HG02610 (cell line): ENCODE measurements around the gene CXCL14.

Experiments used
- ATAC-seq: cut with Tn5 transposase; IDR thresholded peaks from one replicate; pipeline ENCODE4 v1.9.1; 2021; ENCODE audit warnings: mild to moderate bottlenecking, moderate library complexity; ENCODE audit not compliant: unreplicated experiment

The CXCL14 gene, protein sequence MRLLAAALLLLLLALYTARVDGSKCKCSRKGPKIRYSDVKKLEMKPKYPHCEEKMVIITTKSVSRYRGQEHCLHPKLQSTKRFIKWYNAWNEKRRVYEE

DNA sequence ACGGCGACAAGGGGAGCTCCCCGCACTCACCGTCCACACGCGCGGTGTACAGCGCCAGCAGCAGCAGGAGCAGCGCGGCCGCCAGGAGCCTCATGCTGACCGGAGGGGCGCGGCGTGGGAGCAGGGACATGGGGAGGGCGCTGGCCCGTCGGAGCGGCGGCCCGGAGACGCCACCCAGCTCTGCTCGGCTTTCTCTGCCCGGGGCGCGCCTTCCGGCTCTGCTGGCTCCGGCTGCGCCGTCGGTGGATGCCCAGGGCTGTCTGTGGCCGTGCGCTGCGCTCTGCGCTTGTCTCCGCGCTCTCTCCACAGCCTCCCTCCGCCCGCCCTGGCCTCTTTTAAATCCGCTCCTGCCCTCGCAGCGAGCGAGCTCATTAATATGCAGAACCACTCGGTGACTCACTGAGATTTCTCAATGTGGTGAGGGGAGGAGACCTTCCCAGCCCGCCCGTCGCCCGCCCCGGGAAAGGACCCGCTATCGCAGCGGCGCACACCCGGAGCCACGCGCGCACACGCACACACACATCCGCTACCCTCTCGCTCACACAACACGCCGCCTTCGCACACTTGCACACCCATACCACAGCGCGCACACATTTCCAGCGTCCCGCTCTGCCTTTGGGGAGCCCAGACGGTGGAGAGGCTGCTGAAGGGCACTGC, at the start of gene CXCL14:
TSS of gene CXCL14 (minus strand) at position 307 of the 657 bp plus-strand sequence. CDS start at position 94, 213 bp downstream.
- ATAC-seq, result no peak

DNA sequence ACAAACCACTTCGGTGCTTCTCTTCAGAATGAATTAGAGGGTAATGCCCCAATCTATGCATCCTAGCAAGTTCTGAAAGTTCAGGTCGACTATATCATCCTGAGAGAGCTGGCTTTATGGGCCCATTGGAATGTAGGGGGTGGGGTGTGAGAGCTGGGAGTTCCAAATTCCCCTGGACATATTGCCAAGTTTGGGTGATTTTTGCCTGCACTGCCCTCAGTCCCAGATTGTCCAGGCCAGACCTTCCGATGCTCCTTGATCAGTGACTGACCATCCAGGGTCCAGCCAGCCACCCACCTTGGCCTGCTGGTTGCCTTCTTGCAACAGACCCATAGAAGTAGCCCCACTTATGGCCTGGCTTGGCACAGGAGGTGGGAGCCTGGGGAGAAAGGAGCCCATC, 47.8 kb upstream of the CXCL14 start:
- no peak for ATAC-seq

DNA sequence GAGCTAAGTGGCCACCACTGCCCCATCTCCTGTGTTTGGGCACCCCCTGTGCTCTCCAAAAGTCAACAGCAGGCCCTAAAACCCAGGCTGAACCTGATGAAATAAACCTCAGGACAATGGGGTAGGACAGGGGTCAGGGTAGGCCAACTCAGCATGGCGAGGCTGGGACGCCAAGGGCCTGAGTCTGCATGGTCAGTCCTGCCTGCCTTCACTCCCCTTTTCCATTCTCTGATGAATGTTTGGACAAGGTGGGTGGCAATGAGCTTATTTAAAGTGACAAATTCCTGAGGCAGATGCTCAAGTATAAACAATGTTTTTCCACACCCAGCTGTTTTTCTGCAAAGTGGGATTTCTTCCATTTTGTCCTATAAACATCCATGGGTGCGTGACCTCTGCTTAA, 47.2 kb upstream of the CXCL14 start:
- ATAC-seq, result no peak

DNA sequence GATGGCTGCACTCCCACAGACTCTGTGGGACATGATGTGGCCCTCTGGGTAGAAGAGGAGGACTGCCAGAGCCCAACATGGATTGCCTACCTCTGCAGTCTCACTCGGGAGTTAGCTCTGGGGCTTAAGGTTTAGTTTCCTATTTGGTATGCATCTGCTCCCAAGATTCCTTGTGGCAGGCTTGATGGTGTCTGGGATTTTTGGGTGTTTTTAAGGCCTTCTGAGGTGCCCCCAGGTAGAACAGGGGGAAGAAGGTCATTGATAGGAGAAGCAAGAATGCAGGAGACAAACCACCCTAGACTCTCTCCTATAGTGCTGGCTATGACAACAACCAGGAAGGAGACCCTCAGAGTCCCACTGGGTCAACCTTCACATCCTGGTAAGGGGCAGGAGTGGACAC, 46.7 kb upstream of the CXCL14 start:
- no peak for ATAC-seq

DNA sequence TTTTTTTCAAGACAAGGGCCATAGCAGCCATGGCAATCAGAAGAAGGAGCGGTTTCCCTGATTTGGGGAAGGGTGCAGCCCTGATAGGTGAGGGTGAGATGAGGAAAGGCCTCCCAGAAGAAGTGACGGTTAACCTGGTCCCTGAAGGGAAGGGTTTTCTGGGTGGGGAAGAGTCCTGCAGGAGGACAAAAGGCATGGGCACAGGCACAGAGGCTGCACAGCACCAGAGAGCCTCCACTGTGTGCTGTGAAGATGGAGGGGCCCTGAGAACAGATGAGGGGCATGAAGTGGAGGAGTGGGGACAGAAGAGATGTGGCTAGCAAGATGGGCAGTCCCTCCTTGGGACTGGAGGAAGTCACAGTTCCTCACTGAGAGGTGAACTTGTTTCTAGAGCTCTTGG, 46.3 kb upstream of the CXCL14 start:
- no peak for ATAC-seq

DNA sequence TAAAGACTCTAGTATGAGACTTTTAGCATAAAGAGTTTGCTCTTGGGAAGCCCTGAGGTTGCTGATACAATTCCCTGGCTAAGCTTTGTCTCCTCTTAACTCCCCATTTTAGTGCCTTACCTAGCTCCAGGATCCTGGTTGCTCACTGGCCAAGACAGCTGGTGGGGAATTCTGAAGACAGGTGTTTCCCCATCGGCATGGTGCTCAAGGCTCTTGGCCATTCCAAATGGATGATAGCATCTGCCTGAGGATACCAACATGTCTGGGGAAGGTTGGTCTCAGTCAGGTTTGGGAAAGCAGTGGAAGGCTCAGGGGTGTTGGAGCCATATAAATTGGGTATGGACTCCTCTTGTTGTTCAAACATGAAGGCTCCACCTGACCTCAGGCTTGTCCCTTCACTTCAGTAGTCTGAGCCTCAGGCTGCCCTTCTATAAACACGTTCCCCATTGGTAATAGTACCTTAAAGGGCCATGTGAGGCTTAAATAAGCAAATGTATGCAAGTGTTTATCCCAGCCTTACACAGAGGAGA, 44.5 kb upstream of the CXCL14 start:
- ATAC-seq, result no peak

DNA sequence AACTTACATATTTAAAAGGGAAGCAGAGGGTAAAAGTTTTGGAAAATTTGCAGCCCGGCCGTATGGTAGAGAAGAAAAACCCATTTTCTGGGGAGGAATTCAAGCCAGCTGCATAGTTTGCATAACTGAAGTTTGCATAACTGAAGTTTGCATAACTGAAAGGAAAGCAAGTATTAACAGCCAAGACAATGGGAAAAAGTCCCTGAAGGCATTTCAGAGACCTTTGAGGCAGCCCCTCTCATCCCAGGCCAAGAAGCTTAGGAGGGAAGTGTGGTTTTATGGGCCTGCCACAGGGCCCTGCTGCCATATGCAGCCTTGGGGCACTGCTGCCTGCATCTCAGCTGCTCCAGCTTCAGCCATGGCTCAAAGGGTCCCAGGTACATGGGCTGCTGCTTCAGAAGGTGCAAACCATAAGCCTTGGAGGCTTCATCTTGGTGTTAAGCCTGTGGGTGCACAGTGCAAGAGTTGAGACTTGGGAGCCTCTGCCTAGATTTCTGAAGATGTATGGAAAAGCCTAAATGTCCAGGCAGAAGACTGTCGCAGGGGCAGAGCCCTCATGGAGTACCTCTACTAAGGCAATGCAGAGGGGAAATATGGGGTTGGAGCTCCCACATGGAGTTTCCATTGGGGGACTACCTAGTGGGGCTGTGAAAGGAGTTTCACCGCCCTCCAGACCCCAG, 36.9 kb upstream of the CXCL14 start:
- no peak for ATAC-seq

DNA sequence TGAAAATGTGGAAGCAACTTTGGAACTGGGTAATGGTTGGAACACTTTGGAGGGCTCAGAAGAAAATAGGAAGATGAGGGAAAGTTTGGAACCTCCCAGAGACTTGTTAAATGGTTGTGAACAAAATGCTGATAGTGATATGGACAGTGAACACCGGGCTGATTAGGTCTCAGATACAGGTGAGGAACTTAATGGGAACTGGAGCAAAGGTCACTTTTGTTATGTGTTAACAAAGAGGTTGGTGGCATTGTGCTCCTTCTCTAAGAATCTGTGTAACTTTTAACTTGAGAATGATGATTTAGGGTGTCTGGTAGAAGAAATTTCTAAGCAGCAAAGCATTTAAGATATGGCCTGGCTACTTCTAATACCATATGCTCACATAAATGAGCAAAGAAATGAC, 36.4 kb upstream of the CXCL14 start:
- no peak for ATAC-seq

DNA sequence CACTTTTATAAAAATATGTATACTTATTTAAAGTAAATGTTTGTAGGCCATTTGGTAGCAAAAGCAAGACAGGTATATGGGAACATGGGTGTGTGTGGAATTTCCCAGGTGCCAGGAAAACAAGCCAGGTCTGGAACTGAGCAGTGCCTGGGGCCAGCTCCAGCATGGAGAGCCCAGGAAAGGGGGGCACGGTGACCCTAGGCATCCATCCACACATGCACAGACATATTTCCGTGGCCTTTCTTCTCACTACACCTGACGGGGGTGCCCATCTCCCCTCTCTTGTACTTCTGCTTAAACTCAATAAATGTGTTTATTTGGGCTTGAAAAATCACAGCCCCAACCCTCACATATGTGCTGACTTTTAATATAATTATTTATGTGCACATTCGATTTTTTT, 31.2 kb upstream of the CXCL14 start:
- no peak for ATAC-seq

DNA sequence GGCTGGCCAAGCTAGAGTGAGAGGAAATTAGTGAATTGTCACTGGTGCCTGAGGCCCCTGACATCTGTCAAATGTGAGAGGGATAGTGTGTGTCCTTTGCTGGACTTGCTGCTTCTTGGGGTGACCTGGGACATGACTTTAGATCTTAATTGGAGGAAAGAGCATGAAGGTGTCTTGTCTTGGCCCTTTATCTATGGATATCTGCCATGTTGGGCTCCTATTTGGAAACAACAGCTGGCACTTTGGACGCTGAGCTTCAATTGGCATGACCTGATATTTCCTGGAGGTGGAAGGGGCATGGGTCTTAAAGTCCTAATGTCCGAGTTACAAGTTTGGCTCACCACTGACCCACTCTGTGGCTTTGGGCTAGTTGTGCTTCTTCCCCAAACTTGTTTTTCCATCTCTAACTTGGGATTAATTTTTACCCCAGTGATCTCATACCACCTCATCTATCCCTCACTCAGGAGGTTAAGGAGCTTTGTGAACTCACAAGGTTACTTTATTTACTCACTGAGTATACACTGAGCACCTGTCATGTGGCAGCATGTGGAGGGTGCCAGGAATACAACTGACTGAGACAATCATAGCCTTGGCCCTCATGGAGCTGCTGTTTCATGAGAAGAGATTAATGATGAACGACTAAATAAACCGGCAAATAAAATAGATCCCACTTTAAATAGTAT, 30.1 kb upstream of the CXCL14 start:
- no peak for ATAC-seq

DNA sequence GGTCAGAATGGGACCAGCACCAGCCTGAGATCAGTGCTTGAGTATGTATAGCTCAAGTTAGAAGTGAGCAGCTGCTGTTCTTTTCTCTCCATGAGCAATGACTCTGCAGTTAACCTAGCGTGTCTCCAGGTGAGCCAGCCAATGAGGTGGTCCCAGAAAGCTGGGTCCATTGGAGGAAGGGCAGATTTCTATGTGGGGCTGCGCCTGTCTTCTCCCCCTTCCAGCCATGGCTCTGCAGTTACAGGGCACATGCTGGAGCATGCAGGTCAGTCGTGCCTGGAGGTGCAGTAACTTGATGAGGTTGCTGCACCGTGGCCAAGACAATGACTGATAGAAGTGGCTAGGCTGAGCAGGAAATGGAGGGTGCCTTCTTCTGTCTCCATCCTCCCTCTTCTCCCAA, 29.6 kb upstream of the CXCL14 start:
- no peak for ATAC-seq

DNA sequence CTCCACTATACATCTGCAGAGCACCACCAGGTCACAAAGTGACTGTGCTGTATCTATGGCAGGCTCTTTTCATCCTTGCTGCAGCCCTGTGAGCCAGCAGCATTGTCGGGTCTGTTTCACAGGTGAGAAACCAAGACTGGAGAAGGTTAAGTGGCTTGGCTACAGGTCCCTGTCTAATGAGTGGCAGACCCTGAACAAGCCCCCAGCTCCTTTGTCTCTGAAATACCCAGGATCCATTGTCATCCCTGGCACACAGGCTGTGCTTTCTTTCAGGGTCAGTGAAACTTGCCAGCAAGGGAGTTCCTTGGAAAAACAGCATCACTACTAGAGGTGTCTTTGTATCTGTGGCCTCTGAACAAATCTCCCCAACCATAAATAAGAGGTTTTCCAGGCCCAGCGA, 27.6 kb upstream of the CXCL14 start:
- no peak for ATAC-seq

DNA sequence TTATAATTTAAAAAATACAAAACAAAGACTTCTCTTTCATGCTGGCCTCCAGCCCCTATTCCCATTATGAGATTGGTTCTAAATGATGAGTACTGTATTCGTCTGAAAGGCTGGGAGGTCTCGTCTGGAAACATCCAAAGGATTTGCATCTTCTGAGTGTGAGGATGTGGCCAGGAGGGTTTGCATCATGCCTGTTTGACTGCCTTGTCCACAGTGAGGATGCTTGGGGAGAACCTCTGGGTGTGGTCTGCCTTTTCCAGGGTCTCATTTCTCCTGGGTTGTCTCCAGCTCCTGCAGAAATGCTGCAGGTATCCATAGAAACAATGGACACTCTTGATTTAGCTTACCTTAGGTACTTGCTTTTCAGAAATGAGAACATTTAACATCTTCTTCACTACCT, 26.4 kb upstream of the CXCL14 start:
- ATAC-seq, result no peak

DNA sequence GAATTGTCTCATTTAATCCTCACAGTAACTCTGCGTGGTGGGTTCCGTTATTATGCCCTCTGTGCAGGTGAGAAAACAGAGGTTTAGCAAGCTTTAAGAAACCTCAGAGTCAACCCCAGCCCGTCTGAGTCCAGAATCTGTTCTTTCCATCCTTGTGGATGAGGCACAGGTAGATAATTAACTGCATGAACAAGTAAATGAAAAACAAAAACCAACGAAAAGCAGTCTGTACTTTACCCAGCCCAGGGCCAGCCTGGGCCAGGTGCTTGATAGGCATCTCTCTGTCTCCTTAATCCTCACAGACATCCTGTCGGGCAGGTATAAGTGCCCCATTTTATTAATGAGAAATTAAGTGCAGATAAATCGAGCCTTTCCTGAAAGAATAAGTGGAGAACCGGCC, 25.3 kb upstream of the CXCL14 start:
- ATAC-seq, result no peak

DNA sequence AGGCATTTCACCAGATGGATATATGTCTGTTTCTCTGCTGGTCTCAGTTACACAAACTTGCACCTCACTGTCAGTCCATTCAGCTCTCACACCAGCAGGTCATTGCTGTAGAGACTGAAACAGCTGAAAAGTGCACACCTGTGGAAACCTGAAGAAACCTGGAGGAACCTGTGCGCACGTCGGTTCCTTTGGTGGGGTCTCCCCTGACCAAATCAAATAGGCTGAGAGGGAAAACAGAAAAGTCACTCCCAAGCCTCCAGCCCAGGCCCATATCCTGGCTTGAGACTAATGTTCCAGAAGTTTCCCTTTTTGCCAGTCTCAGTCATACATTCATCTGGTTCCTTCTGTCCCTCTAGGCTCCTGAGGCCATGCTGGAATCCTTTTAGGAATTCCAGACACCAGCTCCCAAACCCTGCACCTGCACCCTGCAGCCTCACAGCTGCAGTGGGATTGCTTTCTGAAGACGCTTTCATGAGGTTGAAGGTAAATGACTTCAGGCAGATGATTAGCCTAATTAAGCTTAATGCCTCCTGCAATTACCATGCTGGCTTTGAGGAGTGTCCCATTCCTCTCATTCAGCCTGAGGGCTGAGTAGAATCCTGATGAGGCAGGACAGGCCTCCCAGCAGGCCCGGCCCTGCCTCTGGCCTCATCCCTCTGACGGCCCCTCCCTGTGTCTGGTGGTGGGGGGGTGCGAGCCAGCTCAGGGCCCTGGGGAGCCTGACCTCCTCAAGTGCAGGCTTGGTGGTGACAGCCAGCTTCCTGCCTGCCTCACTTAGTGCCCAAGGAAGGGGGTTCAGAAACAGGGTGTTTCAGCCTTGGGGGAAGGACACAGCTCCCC, 24.3 kb upstream of the CXCL14 start:
- ATAC-seq, result no peak

DNA sequence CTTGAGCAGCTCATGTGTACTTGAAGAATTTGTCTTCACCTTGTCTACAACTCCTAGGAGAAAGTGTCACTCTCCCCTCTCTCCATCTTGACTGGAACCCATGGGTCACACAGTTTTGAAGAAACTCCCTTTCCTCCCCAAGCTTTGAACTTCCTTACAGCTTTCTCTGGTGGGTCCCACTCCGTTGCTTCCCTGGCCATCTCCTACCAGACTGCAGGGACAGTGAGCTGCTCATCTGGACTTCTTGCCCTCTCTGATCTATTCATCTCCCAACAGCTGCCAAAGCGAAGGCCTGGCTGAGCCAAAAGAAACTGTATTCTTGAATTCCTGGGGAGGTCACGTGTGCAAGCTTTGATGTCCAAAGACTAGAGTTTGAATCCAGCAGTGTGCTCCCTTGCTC, 22.7 kb upstream of the CXCL14 start:
- ATAC-seq, result no peak

DNA sequence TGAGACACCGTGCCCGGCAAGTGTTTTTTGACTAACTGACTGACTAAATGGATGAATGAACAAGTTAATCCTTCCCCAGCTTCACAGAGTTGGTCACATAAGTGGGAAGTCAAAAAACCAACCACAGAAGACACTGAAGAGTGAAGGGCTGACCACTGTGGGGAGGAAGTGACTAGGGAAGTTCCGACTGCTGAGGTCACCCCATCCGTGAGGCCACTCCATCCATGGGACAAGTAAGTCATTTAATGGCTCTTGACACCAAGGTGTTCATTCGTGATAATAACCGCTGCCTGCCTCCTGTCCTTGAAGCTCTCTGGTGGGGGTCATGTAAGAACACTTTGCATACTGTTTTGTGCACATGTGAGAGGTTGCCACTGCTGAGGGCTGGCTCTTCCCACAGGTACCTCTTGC, 22.2 kb upstream of the CXCL14 start:
- peak; percentile 46 for ATAC-seq

DNA sequence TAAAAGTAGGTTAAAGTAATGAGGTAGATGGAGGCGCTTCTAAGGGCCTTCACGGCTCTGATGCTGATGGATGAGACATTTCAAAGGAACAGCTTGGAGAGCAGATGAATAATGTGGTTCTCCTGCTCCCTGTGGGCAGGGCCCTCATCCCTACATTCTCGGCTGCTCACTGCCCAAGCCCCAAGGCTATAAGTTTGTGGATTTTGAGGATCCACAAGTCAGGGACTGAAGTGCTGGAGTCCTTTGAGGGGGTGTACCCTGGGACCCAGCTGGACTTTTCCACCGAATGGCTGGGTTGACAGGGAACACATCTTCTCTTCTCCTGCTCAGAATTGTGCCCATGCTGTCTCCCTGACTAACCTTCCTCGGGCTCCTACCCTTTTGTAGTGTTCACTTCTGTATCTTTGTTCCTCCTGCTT, 21.4 kb upstream of the CXCL14 start:
- no peak for ATAC-seq

DNA sequence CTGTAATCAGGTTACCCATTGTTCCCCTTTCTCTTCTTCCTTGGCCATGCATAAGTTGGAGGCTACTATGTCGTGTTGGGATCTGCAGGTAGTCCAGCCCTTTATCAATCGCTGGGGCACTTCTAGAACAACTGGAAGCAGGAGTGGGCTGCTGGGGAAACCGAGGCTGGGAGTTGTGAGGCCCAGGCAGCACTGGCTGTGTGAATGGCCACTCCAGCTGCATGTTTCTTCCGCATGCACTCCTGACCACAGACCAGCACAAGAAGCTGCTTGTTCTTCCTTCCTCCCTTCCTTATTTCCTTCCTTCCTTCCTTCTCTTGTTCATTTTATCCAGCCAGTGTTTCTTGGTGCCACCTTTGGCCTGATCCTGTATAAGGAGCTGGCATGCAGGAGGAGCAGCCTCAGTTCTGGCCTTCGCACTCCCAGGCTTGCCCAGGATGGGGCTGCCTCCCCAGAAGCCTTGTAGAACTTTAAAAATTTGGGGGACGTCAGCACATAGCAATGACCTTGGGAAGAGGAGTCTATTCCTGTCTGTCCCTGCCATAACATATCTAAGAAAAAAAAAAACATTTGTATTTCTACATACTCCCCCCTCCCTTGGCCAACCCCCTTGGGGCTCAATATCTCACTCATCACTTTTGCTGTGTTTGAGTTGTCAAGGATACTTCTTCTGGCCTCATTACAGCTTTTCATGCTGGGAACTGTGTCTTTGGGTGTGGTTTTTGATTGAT, 20.8 kb upstream of the CXCL14 start:
- no peak for ATAC-seq

DNA sequence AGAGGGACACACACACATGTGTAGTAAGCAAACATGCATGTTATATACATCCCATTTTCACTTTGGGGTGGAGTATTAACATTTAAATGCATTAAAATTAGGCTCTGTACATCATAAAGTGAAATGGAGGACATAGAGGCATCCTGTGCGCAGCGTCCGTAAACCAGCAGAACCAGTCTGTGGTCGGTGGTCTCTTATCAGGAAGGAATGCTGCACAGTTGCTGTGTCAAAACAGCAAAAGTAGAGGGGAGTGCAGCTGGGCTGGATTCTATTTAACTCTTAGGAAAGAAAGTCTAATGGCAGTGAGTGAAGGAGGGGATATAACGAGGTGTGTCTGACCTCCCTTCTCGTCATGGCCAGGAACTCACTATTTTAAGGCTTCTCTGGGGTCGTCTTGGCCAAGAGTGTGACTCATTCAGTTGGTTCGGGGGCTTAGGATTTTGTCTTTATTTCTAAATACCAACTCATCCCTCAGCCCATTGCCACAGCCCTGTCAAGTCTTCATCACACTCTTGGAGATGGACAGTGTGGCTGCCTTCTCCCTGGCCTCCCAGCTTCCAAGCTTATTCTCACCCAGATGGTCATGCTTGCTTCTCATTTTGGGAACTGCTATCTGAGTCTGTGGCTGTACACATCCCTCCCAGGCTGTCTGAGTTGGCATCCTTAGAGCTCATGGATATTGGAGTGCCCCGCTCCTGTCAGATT, 20.1 kb upstream of the CXCL14 start:
- no peak for ATAC-seq
